ENCODE results near the gene GALNS.

The GALNS gene

GRCh38 chr16:88866151-88866920 is 9.6 kb upstream of the GALNS start, which contains the start of gene PABPN1L:
PABPN1L (minus strand) TSS chr16:88866660; CDS start chr16:88866606, 54 bp downstream.
- Histone ChIP-seq H3K27me3 (ENCODE audit: insufficient read depth, insufficient read length) (no peaks in the 10 kb centered on the region), H3K9ac (ENCODE audit: insufficient read length, low read depth) (no peak within 1 kb of the TSS), H3K4me1 (ENCODE audit: insufficient read depth, insufficient read length) (peaks cover 22% of the 10 kb centered on the region), H3K36me3 (ENCODE audit: insufficient read depth, insufficient read length, low read length) (peaks cover 22% of the 10 kb centered on the region), H3K4me3 (ENCODE audit: insufficient read length, low read depth) (no peak within 1 kb of the TSS), H3K9me3 (ENCODE audit: insufficient read depth, low read length) (no peaks in the 10 kb centered on the region)
- TF ChIP-seq SUZ12 (IDR thresholded peaks at IDR 0.05; ENCODE audit: extremely low read depth, insufficient read depth, insufficient read length): no peak
- TF ChIP-seq YY1 (IDR thresholded peaks at IDR 0.05; ENCODE audit: insufficient read depth, insufficient read length): no peak
- TF ChIP-seq ZNF274 (IDR thresholded peaks at IDR 0.05; ENCODE audit: low read depth, low read length): no peak
- DNase-seq (ENCODE audit: low read depth, low spot score): no peak

GRCh38 chr16:88865742-88866141 is 9.0 kb upstream of the GALNS start:
- Histone ChIP-seq H3K4me3 (ENCODE audit: insufficient read length, low read depth) (no peak overlapping the region), H3K27me3 (ENCODE audit: insufficient read depth, insufficient read length) (no peaks in the 10 kb centered on the region), H3K36me3 (ENCODE audit: insufficient read depth, insufficient read length, low read length) (peaks cover 28% of the 10 kb centered on the region), H3K4me1 (ENCODE audit: insufficient read depth, insufficient read length) (peaks cover 22% of the 10 kb centered on the region), H3K9ac (ENCODE audit: insufficient read length, low read depth) (no peak overlapping the region), H3K9me3 (ENCODE audit: insufficient read depth, low read length) (no peaks in the 10 kb centered on the region)
- DNase-seq (ENCODE audit: low read depth, low spot score): no peak
- TF ChIP-seq ZNF274 (IDR thresholded peaks at IDR 0.05; ENCODE audit: low read depth, low read length) (no peak), YY1 (IDR thresholded peaks at IDR 0.05; ENCODE audit: insufficient read depth, insufficient read length) (no peak), SUZ12 (IDR thresholded peaks at IDR 0.05; ENCODE audit: extremely low read depth, insufficient read depth, insufficient read length) (no peak)

- H3K4me3 ChIP-seq (ENCODE audit: insufficient read length, low read depth): no peak overlapping the region
These were observed 8.6 kb upstream of the GALNS start for GRCh38 chr16:88865310-88865709.

GRCh38 chr16:88864521-88864920 is 7.8 kb upstream of the GALNS start:
- no peak for DNase-seq (ENCODE audit: low read depth, low spot score)
- Histone ChIP-seq H3K9me3 (ENCODE audit: insufficient read depth, low read length) (no peaks in the 10 kb centered on the region), H3K4me3 (ENCODE audit: insufficient read length, low read depth) (no peak overlapping the region), H3K9ac (ENCODE audit: insufficient read length, low read depth) (no peak overlapping the region), H3K27me3 (ENCODE audit: insufficient read depth, insufficient read length) (no peaks in the 10 kb centered on the region), H3K4me1 (ENCODE audit: insufficient read depth, insufficient read length) (peaks cover 17% of the 10 kb centered on the region), H3K36me3 (ENCODE audit: insufficient read depth, insufficient read length, low read length) (peaks cover 40% of the 10 kb centered on the region)
- TF ChIP-seq SUZ12 (IDR thresholded peaks at IDR 0.05; ENCODE audit: extremely low read depth, insufficient read depth, insufficient read length) (no peak), ZNF274 (IDR thresholded peaks at IDR 0.05; ENCODE audit: low read depth, low read length) (no peak), YY1 (IDR thresholded peaks at IDR 0.05; ENCODE audit: insufficient read depth, insufficient read length) (no peak)

More at GRCh38 chr16:88865310-88865709, 8.6 kb upstream of the GALNS start:
- Histone ChIP-seq H3K9ac (ENCODE audit: insufficient read length, low read depth) (no peak overlapping the region), H3K36me3 (ENCODE audit: insufficient read depth, insufficient read length, low read length) (peaks cover 32% of the 10 kb centered on the region), H3K9me3 (ENCODE audit: insufficient read depth, low read length) (no peaks in the 10 kb centered on the region), H3K27me3 (ENCODE audit: insufficient read depth, insufficient read length) (no peaks in the 10 kb centered on the region), H3K4me1 (ENCODE audit: insufficient read depth, insufficient read length) (peaks cover 19% of the 10 kb centered on the region)
- TF ChIP-seq ZNF274 (IDR thresholded peaks at IDR 0.05; ENCODE audit: low read depth, low read length): no peak
- TF ChIP-seq SUZ12 (IDR thresholded peaks at IDR 0.05; ENCODE audit: extremely low read depth, insufficient read depth, insufficient read length): no peak
- no peak for TF ChIP-seq YY1 (IDR thresholded peaks at IDR 0.05; ENCODE audit: insufficient read depth, insufficient read length)
- DNase-seq (ENCODE audit: low read depth, low spot score): no peak

GRCh38 chr16:88864099-88864498 is 7.4 kb upstream of the GALNS start:
- Histone ChIP-seq H3K9ac (ENCODE audit: insufficient read length, low read depth) (peak overlapping the region; percentile 10), H3K4me1 (ENCODE audit: insufficient read depth, insufficient read length) (peaks cover 17% of the 10 kb centered on the region), H3K36me3 (ENCODE audit: insufficient read depth, insufficient read length, low read length) (peaks cover 44% of the 10 kb centered on the region), H3K4me3 (ENCODE audit: insufficient read length, low read depth) (no peak overlapping the region), H3K27me3 (ENCODE audit: insufficient read depth, insufficient read length) (no peaks in the 10 kb centered on the region), H3K9me3 (ENCODE audit: insufficient read depth, low read length) (no peaks in the 10 kb centered on the region)
- DNase-seq (ENCODE audit: low read depth, low spot score): no peak
- TF ChIP-seq SUZ12 (IDR thresholded peaks at IDR 0.05; ENCODE audit: extremely low read depth, insufficient read depth, insufficient read length): no peak
- no peak for TF ChIP-seq YY1 (IDR thresholded peaks at IDR 0.05; ENCODE audit: insufficient read depth, insufficient read length)
- no peak for TF ChIP-seq ZNF274 (IDR thresholded peaks at IDR 0.05; ENCODE audit: low read depth, low read length)

GRCh38 chr16:88863426-88863825 is 6.7 kb upstream of the GALNS start:
- no peaks in the 10 kb centered on the region for H3K27me3 ChIP-seq (ENCODE audit: insufficient read depth, insufficient read length)
- peaks cover 51% of the 10 kb centered on the region for H3K36me3 ChIP-seq (ENCODE audit: insufficient read depth, insufficient read length, low read length)
- H3K9me3 ChIP-seq (ENCODE audit: insufficient read depth, low read length): no peaks in the 10 kb centered on the region
- TF ChIP-seq SUZ12 (IDR thresholded peaks at IDR 0.05; ENCODE audit: extremely low read depth, insufficient read depth, insufficient read length) (no peak), ZNF274 (IDR thresholded peaks at IDR 0.05; ENCODE audit: low read depth, low read length) (no peak), YY1 (IDR thresholded peaks at IDR 0.05; ENCODE audit: insufficient read depth, insufficient read length) (no peak)
- H3K4me3 ChIP-seq (ENCODE audit: insufficient read length, low read depth): no peak overlapping the region
- H3K4me1 ChIP-seq (ENCODE audit: insufficient read depth, insufficient read length): peaks cover 17% of the 10 kb centered on the region
- DNase-seq (ENCODE audit: low read depth, low spot score): no peak
- no peak overlapping the region for H3K9ac ChIP-seq (ENCODE audit: insufficient read length, low read depth)

GRCh38 chr16:88862968-88863367 is 6.2 kb upstream of the GALNS start:
- H3K4me1 ChIP-seq (ENCODE audit: insufficient read depth, insufficient read length): peaks cover 17% of the 10 kb centered on the region

More at GRCh38 chr16:88862968-88863367, 6.2 kb upstream of the GALNS start:
- H3K36me3 ChIP-seq (ENCODE audit: insufficient read depth, insufficient read length, low read length): peaks cover 54% of the 10 kb centered on the region
- H3K9ac ChIP-seq (ENCODE audit: insufficient read length, low read depth): no peak overlapping the region
- no peaks in the 10 kb centered on the region for H3K27me3 ChIP-seq (ENCODE audit: insufficient read depth, insufficient read length)
- TF ChIP-seq YY1 (IDR thresholded peaks at IDR 0.05; ENCODE audit: insufficient read depth, insufficient read length) (no peak), ZNF274 (IDR thresholded peaks at IDR 0.05; ENCODE audit: low read depth, low read length) (no peak), SUZ12 (IDR thresholded peaks at IDR 0.05; ENCODE audit: extremely low read depth, insufficient read depth, insufficient read length) (no peak)
- no peak for DNase-seq (ENCODE audit: low read depth, low spot score)
- H3K4me3 ChIP-seq (ENCODE audit: insufficient read length, low read depth): no peak overlapping the region
- H3K9me3 ChIP-seq (ENCODE audit: insufficient read depth, low read length): no peaks in the 10 kb centered on the region

Data from NT2/D1 (cell line).